Thyroid gland (tissue), 4 donors: ENCODE results near the gene SLX9. TPM values are rescaled to one million over a fixed set of nuclear protein-coding genes. Genes with fewer than 3 reads are reported as not detected.
A peak's percentile ranks its signal among the peaks of the same experiment; 100 is the strongest.

Experiments
- DNase-seq, 2 donors: peaks; one replicate each; pipeline ENCODE4 v3.0.0-alpha.2; 2019
- H3K27ac ChIP-seq, 3 donors: fragments of 200-600 bp; sonication (generic); 1 replicate in 2 of 3; 2 replicates in 1 of 3; pipeline ENCODE4 v1.5.1; 2016 to 2019; ENCODE audit warnings: mild to moderate bottlenecking in 1 of 3, moderate library complexity in 1 of 3
- H3K27me3 ChIP-seq: fragments of 200-600 bp; sonication (generic); one replicate; pipeline ENCODE4 v1.5.1; 2019
- H3K36me3 ChIP-seq, 2 donors: fragments of 200-600 bp; sonication (generic); one replicate each; pipeline ENCODE4 v1.5.1; 2016 to 2019
- H3K4me1 ChIP-seq, 2 donors: fragments of 200-600 bp; sonication (generic); one replicate each; pipeline ENCODE4 v1.5.1; 2017 to 2019
- H3K4me3 ChIP-seq, 3 donors: fragments of 200-600 bp; sonication (generic); replicated peaks in 1 of 3; 1 replicate in 2 of 3; 2 replicates in 1 of 3; pipeline ENCODE4 v1.5.1; 2016; ENCODE audit warnings: mild to moderate bottlenecking in 1 of 3
- H3K9me3 ChIP-seq: fragments of 200-600 bp; sonication (generic); one replicate; pipeline ENCODE4 v1.5.1; 2017
- POLR2A ChIP-seq, 2 donors: fragments of 450-650 bp; IDR thresholded peaks; one replicate each; pipeline ENCODE4 v1.6.1; 2017; ENCODE audit warnings: antibody characterized with exemption in 2 of 2, mild to moderate bottlenecking in 2 of 2, moderate library complexity in 1 of 2
- WGBS, 2 donors: methylation state at CpG; one replicate each; pipeline ENCODE4 v1.1.5; 2017; 5-methylcytosine and 5-hydroxymethylcytosine counted together
- intact Hi-C: fragments of 100-400 bp; cut with DNase I; formaldehyde crosslinking; loops from one replicate; pipeline ENCODE4 v1.15.1; 2023
- total RNA-seq, 4 donors: library from RNA; depleted of rRNA; stranded (reverse); fragments of >200 nt; gene quantifications; one replicate each; pipeline ENCODE4 v1.2.3, GENCODE V29; 2016
- TF ChIP-seq, protein P1 (sequence below), 6 experiments: fragments of 200-600 bp in 3 of 6; fragments of 450-650 bp in 3 of 6; sonication (generic) in 3 of 6; IDR thresholded peaks; one replicate each; pipeline ENCODE4 v1.5.1; 2016 to 2019; ENCODE audit warnings: antibody characterized with exemption in 6 of 6, mild to moderate bottlenecking in 2 of 6, inconsistent platforms in 1 of 6, moderate library complexity in 1 of 6

SLX9 gene
- total RNA-seq, 4 donors from 2014 or later = 4.8 to 19.1 (median 11.2) TPM

DNA sequence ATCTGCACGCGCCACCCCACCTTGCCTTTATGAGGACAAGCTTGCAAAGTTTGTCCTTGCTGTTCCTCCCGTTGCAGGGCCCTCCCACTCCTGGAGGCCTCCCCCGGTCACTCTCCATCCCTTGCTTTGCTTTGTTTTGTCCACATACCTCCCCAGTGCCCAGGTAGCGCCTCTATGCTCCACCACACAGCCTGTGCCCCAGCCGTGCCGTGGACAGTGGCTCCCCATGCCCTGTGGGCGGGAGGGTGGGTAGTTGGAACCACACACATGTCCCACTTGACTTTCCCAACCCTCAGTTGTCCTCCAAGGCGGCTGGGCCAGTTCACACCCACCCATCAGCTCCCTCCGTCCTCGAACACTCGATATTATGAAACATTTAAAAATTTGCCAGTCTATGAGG is 24.6 kb downstream of the SLX9 start:
- 95 to 97% methylated on average over 12 of the region's 12 CpGs for WGBS, 2 donors
- H3K9me3 ChIP-seq = no peaks in the 10 kb centered on the region
- H3K4me1 ChIP-seq = peaks cover 9 to 49% of the 10 kb centered on the region in 2 donors
- H3K4me3 ChIP-seq = no peak overlapping the region
- H3K27me3 ChIP-seq = no peaks in the 10 kb centered on the region
- no peak for TF ChIP-seq POLR2A (IDR thresholded peaks at IDR 0.05)
- TF ChIP-seq, protein P1, sequence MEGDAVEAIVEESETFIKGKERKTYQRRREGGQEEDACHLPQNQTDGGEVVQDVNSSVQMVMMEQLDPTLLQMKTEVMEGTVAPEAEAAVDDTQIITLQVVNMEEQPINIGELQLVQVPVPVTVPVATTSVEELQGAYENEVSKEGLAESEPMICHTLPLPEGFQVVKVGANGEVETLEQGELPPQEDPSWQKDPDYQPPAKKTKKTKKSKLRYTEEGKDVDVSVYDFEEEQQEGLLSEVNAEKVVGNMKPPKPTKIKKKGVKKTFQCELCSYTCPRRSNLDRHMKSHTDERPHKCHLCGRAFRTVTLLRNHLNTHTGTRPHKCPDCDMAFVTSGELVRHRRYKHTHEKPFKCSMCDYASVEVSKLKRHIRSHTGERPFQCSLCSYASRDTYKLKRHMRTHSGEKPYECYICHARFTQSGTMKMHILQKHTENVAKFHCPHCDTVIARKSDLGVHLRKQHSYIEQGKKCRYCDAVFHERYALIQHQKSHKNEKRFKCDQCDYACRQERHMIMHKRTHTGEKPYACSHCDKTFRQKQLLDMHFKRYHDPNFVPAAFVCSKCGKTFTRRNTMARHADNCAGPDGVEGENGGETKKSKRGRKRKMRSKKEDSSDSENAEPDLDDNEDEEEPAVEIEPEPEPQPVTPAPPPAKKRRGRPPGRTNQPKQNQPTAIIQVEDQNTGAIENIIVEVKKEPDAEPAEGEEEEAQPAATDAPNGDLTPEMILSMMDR (IDR thresholded peaks at IDR 0.05) = no peak
- no peak for DNase-seq
- no peak overlapping the region for H3K27ac ChIP-seq
- H3K36me3 ChIP-seq = peaks cover 0 to 4% of the 10 kb centered on the region in 2 donors
- intact Hi-C loops = no loop called here

DNA sequence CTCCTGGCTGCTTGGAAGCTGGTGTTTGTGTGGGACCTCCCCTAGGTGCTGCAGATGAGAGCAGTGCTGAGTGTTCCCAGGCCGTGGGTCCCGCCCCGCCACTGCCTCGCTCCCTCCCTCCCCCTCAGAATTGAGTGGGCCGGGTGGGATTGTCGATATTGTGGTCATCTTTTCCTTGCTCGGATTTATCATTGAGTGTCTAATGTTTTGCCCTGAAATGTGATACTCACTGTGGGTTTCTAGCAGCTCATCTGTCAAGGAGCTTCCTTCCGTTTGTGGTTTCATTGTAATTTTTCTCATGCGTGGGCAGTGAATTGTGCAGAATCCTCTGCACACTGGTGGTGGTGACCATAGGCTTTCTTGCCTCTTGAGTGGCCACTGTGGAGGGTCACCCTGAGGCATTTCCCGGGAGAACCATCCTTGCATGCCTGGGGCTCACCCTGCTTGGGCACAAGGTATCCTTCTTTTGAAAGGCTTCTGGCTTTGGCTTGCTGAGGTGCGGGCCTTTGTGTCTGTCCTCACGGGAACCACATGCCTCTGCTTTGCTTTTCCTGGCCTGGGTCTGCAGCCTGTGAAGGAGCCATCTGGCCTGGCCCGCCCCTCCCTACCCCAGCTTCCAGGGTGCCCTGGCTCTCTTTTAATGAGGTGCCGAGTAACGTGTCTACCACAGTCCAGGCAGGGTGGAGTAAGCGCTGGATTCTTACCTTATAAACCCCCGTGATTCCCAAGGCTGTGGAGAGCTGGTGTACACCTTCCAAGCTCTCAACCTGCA is 25.6 kb downstream of the SLX9 start:
- WGBS, 2 donors = 86 to 87% methylated on average over 17 of the region's 17 CpGs
- no peak for DNase-seq
- no peak overlapping the region for H3K4me3 ChIP-seq
- H3K27ac ChIP-seq = no peak overlapping the region
- H3K36me3 ChIP-seq = peaks cover 0 to under 1% of the 10 kb centered on the region in 2 donors
- TF ChIP-seq, protein P1 (IDR thresholded peaks at IDR 0.05) = no peak
- TF ChIP-seq POLR2A (IDR thresholded peaks at IDR 0.05) = no peak
- intact Hi-C loops = no loop called here
- H3K4me1 ChIP-seq = peaks cover 9 to 41% of the 10 kb centered on the region in 2 donors
- no peaks in the 10 kb centered on the region for H3K9me3 ChIP-seq
- H3K27me3 ChIP-seq = no peaks in the 10 kb centered on the region

- peak; percentile 74 to 82 for DNase-seq
- H3K9me3 ChIP-seq = no peaks in the 10 kb centered on the region
- H3K27me3 ChIP-seq = no peaks in the 10 kb centered on the region
- 49% methylated on average over 20 to 28 of the region's 30 CpGs for WGBS, 2 donors
- no peak for TF ChIP-seq POLR2A (IDR thresholded peaks at IDR 0.05)
- TF ChIP-seq, protein P1 (IDR thresholded peaks at IDR 0.05) = no peak
- intact Hi-C loops = no loop called here
- peaks cover 9 to 41% of the 10 kb centered on the region in 2 donors for H3K4me1 ChIP-seq
- H3K27ac ChIP-seq = peak overlapping the region in 2 of 3 donors; percentile 49 to 63
- no peaks in the 10 kb centered on the region for H3K36me3 ChIP-seq
- no peak overlapping the region for H3K4me3 ChIP-seq
Measured at GRCh38 chr21:44966135-44967081, 26.6 kb downstream of the SLX9 start.

DNA sequence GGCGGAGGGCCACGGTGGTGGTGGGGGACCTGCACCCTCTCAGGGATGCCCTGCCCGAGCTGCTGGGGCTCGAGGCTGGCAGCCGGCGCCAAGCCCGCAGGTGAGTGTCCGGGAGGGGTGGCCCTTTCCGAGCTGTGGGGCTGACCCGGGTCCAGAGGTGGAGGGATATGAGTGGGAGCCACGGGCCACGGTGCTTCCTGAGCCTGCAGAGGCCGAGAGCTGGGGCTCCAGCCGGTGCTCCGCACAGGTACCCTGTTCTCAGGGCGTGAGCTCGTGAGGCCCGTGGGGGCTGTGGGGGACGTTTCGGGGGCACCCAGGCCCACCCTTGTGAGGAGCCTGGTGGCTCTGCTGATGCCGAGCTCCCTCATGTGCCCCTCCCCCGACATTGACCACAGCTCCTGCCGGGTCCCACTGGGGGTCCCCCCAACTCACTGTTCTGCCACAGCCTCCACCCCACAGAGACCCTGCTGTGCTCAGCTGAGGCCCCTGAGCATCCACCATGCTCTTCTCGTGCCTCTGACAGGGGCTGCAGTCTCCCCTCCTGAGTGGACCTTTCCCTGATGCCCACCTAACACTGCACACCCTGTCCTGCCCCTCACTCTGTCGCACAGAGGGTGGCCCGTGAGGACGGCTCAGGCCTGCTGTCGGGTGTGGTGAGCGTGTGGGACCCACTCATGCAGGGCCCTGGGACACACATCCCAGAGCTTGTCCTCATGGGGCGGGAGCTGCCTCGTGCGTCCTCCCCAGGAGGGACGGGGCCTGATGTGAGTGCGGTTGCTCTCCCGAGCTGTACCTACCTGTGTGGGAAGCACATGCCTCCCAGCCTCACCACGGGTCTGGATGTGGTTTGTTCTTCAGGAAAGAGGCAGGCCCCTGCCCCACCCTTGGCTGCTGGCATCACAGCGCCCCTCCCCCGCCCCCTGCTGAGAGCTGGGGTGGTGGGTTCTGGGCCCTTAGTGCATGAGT is 27.5 kb downstream of the SLX9 start:
- WGBS, 2 donors = 66 to 84% methylated on average over 11 to 18 of the region's 38 CpGs
- TF ChIP-seq, protein P1 (IDR thresholded peaks at IDR 0.05) = no peak
- TF ChIP-seq POLR2A (IDR thresholded peaks at IDR 0.05) = no peak
- H3K27ac ChIP-seq = peak overlapping the region in 2 of 3 donors; percentile 49 to 63
- no peaks in the 10 kb centered on the region for H3K36me3 ChIP-seq
- H3K9me3 ChIP-seq = no peaks in the 10 kb centered on the region
- H3K4me3 ChIP-seq = no peak overlapping the region
- intact Hi-C loops = no loop called here
- DNase-seq = no peak
- peaks cover 4 to 34% of the 10 kb centered on the region in 2 donors for H3K4me1 ChIP-seq
- H3K27me3 ChIP-seq = no peaks in the 10 kb centered on the region
